Measurements from ENCODE around the gene BCLAF1.

DNA sequence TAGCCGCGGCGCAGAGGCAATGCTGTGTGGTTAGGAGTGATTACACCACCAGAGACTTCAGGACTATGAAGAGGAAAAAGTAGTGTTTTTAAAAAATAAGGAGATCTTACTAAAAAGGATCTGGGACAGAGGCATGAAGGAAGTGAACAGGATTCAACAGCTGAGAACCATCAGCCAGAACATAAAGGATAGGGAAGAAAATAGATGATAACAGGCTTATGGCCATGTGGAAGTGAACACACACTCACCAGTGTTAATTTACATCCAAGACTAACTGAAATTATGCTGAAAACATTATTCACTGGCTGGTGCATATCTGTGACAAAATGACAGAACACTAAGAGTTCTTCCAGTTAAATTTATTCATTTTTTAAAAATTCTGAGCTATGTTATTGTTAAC is 47.5 kb upstream of the BCLAF1 start:
- no peak for TF ChIP-seq CTCF (IDR thresholded peaks at IDR 0.05)
- TF ChIP-seq EZH2 (IDR thresholded peaks at IDR 0.05; ENCODE audit: borderline replicate concordance, insufficient read depth, low read depth, low read length, poor library complexity, severe bottlenecking): no peak
